H1 (cell line): Measurements from ENCODE around the gene TEX101. TPM values are rescaled to one million over a fixed set of nuclear protein-coding genes. Genes with fewer than 3 reads are reported as not detected.

Experiments
- CTCF ChIA-PET: fragments of 300-600 bp; sonication (Branson Sonifier 250); formaldehyde crosslinking; loops from one replicate; lab custom pipeline; 2021; ENCODE audit not compliant: partially characterized antibody; lab: Charles Lee
- POLR2A ChIA-PET: fragments of 300-600 bp; sonication (Branson Sonifier 250); formaldehyde crosslinking; loops from one replicate; lab custom pipeline; 2021; ENCODE audit warnings: inconsistent platforms; ENCODE audit not compliant: partially characterized antibody; lab: Charles Lee
- DNase-seq, 2 experiments: peaks; one replicate each; pipeline versions ENCODE4 v3.0.0 to v3.0.0-alpha.2; 2010 to 2022; ENCODE audit warnings: low spot score in 2 of 2, low read depth in 1 of 2, mixed read lengths in 1 of 2
- FAIRE-seq: peaks from 2 replicates; lab custom pipeline; 2011; peaks lifted over from hg19 to GRCh38; lab: Jason Lieb, UNC
- H2AFZ ChIP-seq: 2 replicates; pipeline ENCODE4 v1.8.1; 2012; ENCODE audit warnings: low read length, inconsistent platforms
- H2AK5ac ChIP-seq: 2 replicates; pipeline ENCODE4 v1.6.1; 2013; ENCODE audit warnings: low read depth, low read length
- H2BK120ac ChIP-seq: replicated peaks from 2 replicates; pipeline ENCODE3; 2013; ENCODE audit warnings: low read depth, low read length, inconsistent platforms
- H2BK12ac ChIP-seq: 2 replicates; pipeline ENCODE4 v1.6.1; 2013; ENCODE audit warnings: low read depth, low read length
- H2BK15ac ChIP-seq: 2 replicates; pipeline ENCODE4 v1.6.1; 2013; ENCODE audit warnings: low read length
- H2BK20ac ChIP-seq: 2 replicates; pipeline ENCODE4 v1.6.1; 2013; ENCODE audit warnings: low read length
- H2BK5ac ChIP-seq: 2 replicates; pipeline ENCODE4 v1.6.1; 2013; ENCODE audit warnings: low read depth, low read length
- H3K14ac ChIP-seq: 2 replicates; pipeline ENCODE4 v1.6.1; 2013; ENCODE audit warnings: inconsistent platforms; ENCODE audit not compliant: insufficient read length
- H3K18ac ChIP-seq: 2 replicates; pipeline ENCODE4 v1.6.1; 2013; ENCODE audit warnings: low read length; ENCODE audit errors: extremely low read depth
- H3K23ac ChIP-seq: 2 replicates; pipeline ENCODE4 v1.6.1; 2013; ENCODE audit warnings: inconsistent platforms; ENCODE audit not compliant: insufficient read length
- H3K23me2 ChIP-seq: 2 replicates; pipeline ENCODE4 v1.6.1; 2013; ENCODE audit warnings: low read depth, low read length
- H3K27ac ChIP-seq: 2 replicates; pipeline ENCODE4 v1.6.1; 2011; ENCODE audit warnings: low read depth, low read length, inconsistent platforms
- H3K27me3 ChIP-seq, 4 experiments: replicated peaks in 1 of 4; 1 replicate in 1 of 4; 2 replicates in 3 of 4; pipeline versions ENCODE4 v1.6.1 to v1.8.1; 2011 to 2013; ENCODE audit warnings: low read length in 3 of 4, mild to moderate bottlenecking in 3 of 4, inconsistent platforms in 2 of 4, mixed read lengths in 2 of 4, moderate library complexity in 1 of 4; ENCODE audit not compliant: control insufficient read depth in 3 of 4, insufficient read depth in 3 of 4; ENCODE audit errors: extremely low read depth in 1 of 4
- H3K36me3 ChIP-seq, 4 experiments: 2 replicates each; pipeline versions ENCODE4 v1.6.1 to v1.8.1; 2011 to 2013; ENCODE audit warnings: mild to moderate bottlenecking in 4 of 4, low read length in 3 of 4, moderate library complexity in 2 of 4, control low read depth in 1 of 4, inconsistent platforms in 1 of 4; ENCODE audit not compliant: insufficient read depth in 4 of 4, control insufficient read depth in 2 of 4
- H3K4ac ChIP-seq: replicated peaks from 2 replicates; pipeline ENCODE3; 2013; ENCODE audit warnings: low read length, low read depth, mixed read lengths, inconsistent platforms; ENCODE audit not compliant: insufficient read length
- H3K4me1 ChIP-seq, 4 experiments: replicated peaks in 1 of 4; 1 replicate in 1 of 4; 2 replicates in 3 of 4; pipeline versions ENCODE4 v1.6.1 to v1.8.1; 2011 to 2013; ENCODE audit warnings: low read length in 3 of 4, inconsistent platforms in 2 of 4, mixed read lengths in 1 of 4; ENCODE audit not compliant: insufficient read depth in 4 of 4, control insufficient read depth in 3 of 4
- H3K4me2 ChIP-seq, 2 experiments: 2 replicates each; pipeline versions ENCODE4 v1.6.1 to v1.8.1; 2011 to 2013; ENCODE audit warnings: low read depth in 2 of 2, low read length in 2 of 2, control low read depth in 1 of 2, inconsistent platforms in 1 of 2, mild to moderate bottlenecking in 1 of 2; ENCODE audit not compliant: insufficient read depth in 1 of 2
- H3K4me3 ChIP-seq, 4 experiments: fragments of 200-600, 300-600 bp in 1 of 4; sonication (generic), shearing (Covaris generic), sonication (Bioruptor Twin) in 1 of 4; 2 replicates each; pipeline versions ENCODE4 v1.5.1 to v1.8.1; 2011 to 2016; ENCODE audit warnings: low read length in 4 of 4, low read depth in 3 of 4, control low read depth in 2 of 4, inconsistent platforms in 2 of 4, mild to moderate bottlenecking in 2 of 4, mixed read lengths in 1 of 4, moderate library complexity in 1 of 4; ENCODE audit not compliant: insufficient read depth in 2 of 4; ENCODE audit errors: extremely low read depth in 1 of 4
- H3K56ac ChIP-seq: replicated peaks from 2 replicates; pipeline ENCODE3; 2013; ENCODE audit warnings: low read depth, mild to moderate bottlenecking, mixed read lengths, low read length, inconsistent platforms; ENCODE audit not compliant: insufficient read length
- H3K79me1 ChIP-seq: 2 replicates; pipeline ENCODE4 v1.6.1; 2013; ENCODE audit warnings: low read depth, low read length, control low read depth
- H3K79me2 ChIP-seq, 2 experiments: 2 replicates each; pipeline versions ENCODE4 v1.6.1 to v1.8.1; 2012 to 2013; ENCODE audit warnings: low read length in 2 of 2, mild to moderate bottlenecking in 2 of 2, inconsistent platforms in 1 of 2; ENCODE audit not compliant: insufficient read depth in 2 of 2, control insufficient read depth in 1 of 2
- H3K9ac ChIP-seq, 4 experiments: replicated peaks in 1 of 4; 1 replicate in 1 of 4; 2 replicates in 3 of 4; pipeline versions ENCODE4 v1.6.1 to v1.8.1; 2011 to 2013; ENCODE audit warnings: low read depth in 3 of 4, low read length in 3 of 4, control low read depth in 2 of 4, mild to moderate bottlenecking in 2 of 4, moderate library complexity in 2 of 4, inconsistent platforms in 1 of 4; ENCODE audit errors: extremely low read depth in 1 of 4
- H3K9me3 ChIP-seq, 2 experiments: 2 replicates each; pipeline versions ENCODE4 v1.6.1 to v1.8.1; 2012 to 2013; ENCODE audit warnings: mild to moderate bottlenecking in 2 of 2, moderate library complexity in 2 of 2, control low read depth in 1 of 2, inconsistent platforms in 1 of 2, low read depth in 1 of 2, low read length in 1 of 2, mixed read lengths in 1 of 2; ENCODE audit not compliant: insufficient read depth in 2 of 2
- H4K20me1 ChIP-seq, 2 experiments: replicated peaks in 1 of 2; 2 replicates each; pipeline versions ENCODE3 to v1.8.1; 2011 to 2013; ENCODE audit warnings: inconsistent platforms in 2 of 2, low read length in 2 of 2, mild to moderate bottlenecking in 1 of 2; ENCODE audit not compliant: insufficient read depth in 2 of 2, control insufficient read depth in 1 of 2
- H4K5ac ChIP-seq: 2 replicates; pipeline ENCODE4 v1.6.1; 2013; ENCODE audit warnings: low read length, low read depth, mixed read lengths, inconsistent platforms; ENCODE audit not compliant: insufficient read length
- H4K8ac ChIP-seq: 2 replicates; pipeline ENCODE4 v1.8.0; 2013; ENCODE audit warnings: mild to moderate bottlenecking, moderate library complexity, low read length, inconsistent platforms; ENCODE audit not compliant: insufficient read depth; ENCODE audit errors: extremely low read depth
- H4K91ac ChIP-seq: replicated peaks from 2 replicates; pipeline ENCODE3; 2013; ENCODE audit warnings: low read length, mixed read lengths, inconsistent platforms; ENCODE audit not compliant: insufficient read length
- EP300 ChIP-seq, 2 experiments: IDR thresholded peaks; 1 replicate in 1 of 2; 2 replicates in 1 of 2; pipeline ENCODE4 v1.6.1; 2011 to 2012; ENCODE audit warnings: low read depth in 2 of 2, low read length in 2 of 2, mild to moderate bottlenecking in 2 of 2, borderline replicate concordance in 1 of 2, inconsistent platforms in 1 of 2, moderate library complexity in 1 of 2
- WGBS, 2 experiments: shearing (Covaris generic) in 1 of 2; methylation state at CpG; one replicate each; pipeline versions ENCODE4 v1.1.6 to v1.1.7; 2013 to 2015; ENCODE audit warnings: low lambda C conversion rate in 2 of 2, mixed read lengths in 2 of 2, inconsistent platforms in 1 of 2, low coverage in 1 of 2, missing lambda C conversion rate in 1 of 2; ENCODE audit not compliant: insufficient replicate concordance in 2 of 2, insufficient coverage in 1 of 2, insufficient read length in 1 of 2; ENCODE audit errors: extremely low coverage in 1 of 2, missing lambda C conversion rate in 1 of 2; 5-methylcytosine and 5-hydroxymethylcytosine counted together
- polyA plus RNA-seq, 7 experiments: library from polyadenylated mRNA; depleted of rRNA in 3 of 7; stranded (reverse) in 5 of 7; unstranded in 2 of 7; fragments of >200 nt in 5 of 7; fragments of 200-250 nt in 2 of 7; gene quantifications; 1 replicate in 5 of 7; 2 replicates in 1 of 7; 4 replicates in 1 of 7; pipeline versions ENCODE4 v1.2.1 to v1.2.3, GENCODE V29; 2011 to 2013; ENCODE audit warnings: missing spikeins in 2 of 7, mixed read lengths in 2 of 7
- total RNA-seq: library from RNA; stranded (reverse); fragmentation: NEBNext Ultra II Directional; extraction: Animal tissue kit (Norgen Biotek cat#: 25700); gene quantifications from 2 replicates; pipeline ENCODE4 v1.2.1, GENCODE V29; 2021
- TF ChIP-seq, protein P1 (sequence below): IDR thresholded peaks from 2 replicates; pipeline ENCODE4 v1.6.1; 2012; ENCODE audit warnings: inconsistent platforms

TEX101 gene
- total and polyA plus RNA-seq, 2 of the 8 experiments (the other 6 are each of a cell fraction or from before 2014, with no cell fraction given): 0.12 TPM; not detected in 1

DNA sequence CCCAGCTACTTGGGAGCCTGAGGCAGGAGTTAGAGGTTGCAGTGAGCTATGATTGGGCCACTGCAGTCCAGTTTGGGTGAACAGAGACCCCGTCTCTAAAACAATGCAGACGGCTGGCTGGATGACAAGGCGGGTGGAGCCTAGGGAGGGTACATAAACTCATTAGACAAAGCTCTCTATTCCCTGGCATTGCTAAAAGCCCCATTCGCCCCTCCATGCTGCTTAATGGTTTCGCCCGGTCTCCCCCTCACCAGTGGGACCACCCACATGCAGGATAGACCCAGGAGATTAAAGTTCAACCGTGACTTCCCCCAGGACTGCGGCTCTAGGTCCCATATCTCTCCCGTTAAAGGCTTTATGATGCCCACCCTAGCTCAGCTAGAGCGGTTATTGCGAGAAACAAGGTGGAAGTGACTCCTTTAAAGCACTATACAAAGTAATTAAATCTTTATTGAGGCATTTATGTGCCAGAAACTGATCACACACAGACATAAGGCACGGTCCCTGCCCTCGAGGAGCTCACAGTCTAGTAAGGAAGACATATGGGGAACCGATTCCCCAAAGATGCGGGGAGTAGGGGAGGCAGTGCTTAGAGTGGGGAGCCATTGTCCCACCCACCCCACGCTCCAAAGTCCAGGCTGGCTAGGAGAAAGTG, 45.8 kb downstream of the TEX101 start:
- H3K79me1 ChIP-seq: no peaks in the 10 kb centered on the region
- no peak overlapping the region for H3K14ac ChIP-seq
- H3K4ac ChIP-seq: no peak overlapping the region
- no peak overlapping the region for H2AK5ac ChIP-seq
- H3K18ac ChIP-seq: no peak overlapping the region
- DNase-seq (no peak), FAIRE-seq (no peak)
- no peaks in the 10 kb centered on the region for H4K20me1 ChIP-seq
- H4K5ac ChIP-seq: no peak overlapping the region
- no peak overlapping the region for H2BK5ac ChIP-seq
- H2AFZ ChIP-seq: no peak overlapping the region
- no peaks in the 10 kb centered on the region for H3K9me3 ChIP-seq
- no peak overlapping the region for H3K23ac ChIP-seq
- ChIA-PET POLR2A (interaction anchor here (0.7 to 1.1 kb wide), 3 partner anchors 14 to 42 kb away, joined by 3 to 7 read pairs (median 3); no protein-coding TSS in a partner anchor), CTCF (interaction anchor here (0.6 to 4.0 kb wide), 12 partner anchors 13 to 1139 kb away, joined by 3 to 24 read pairs (median 4); partner anchors contain the start of gene PHLDB3)
- H3K36me3 ChIP-seq: no peaks in the 10 kb centered on the region
- no peak overlapping the region for H2BK120ac ChIP-seq
- peaks cover 13% of the 10 kb centered on the region for H3K23me2 ChIP-seq
- no peaks in the 10 kb centered on the region for H3K79me2 ChIP-seq
- H4K91ac ChIP-seq: no peak overlapping the region
- H3K9ac ChIP-seq: no peak overlapping the region
- no peak overlapping the region for H3K4me2 ChIP-seq
- H2BK20ac ChIP-seq: no peak overlapping the region
- no peak overlapping the region for H3K4me3 ChIP-seq
- H2BK12ac ChIP-seq: no peak overlapping the region
- 88% methylated on average over 16 of the region's 16 CpGs; no CpG with 5 or more reads in 1 of the 2 experiments for WGBS, 2 experiments
- no peak overlapping the region for H3K56ac ChIP-seq
- no peak overlapping the region for H3K27ac ChIP-seq
- H2BK15ac ChIP-seq: no peak overlapping the region
- H3K27me3 ChIP-seq: peaks cover 0 to 19% (median 10%) of the 10 kb centered on the region in 4 experiments; a peak in 5 of 7 replicates
- no peak overlapping the region for H4K8ac ChIP-seq
- H3K4me1 ChIP-seq: peaks cover 0 to 8% (median 3%) of the 10 kb centered on the region in 4 experiments; a peak in 4 of 7 replicates
- TF ChIP-seq, protein P1, sequence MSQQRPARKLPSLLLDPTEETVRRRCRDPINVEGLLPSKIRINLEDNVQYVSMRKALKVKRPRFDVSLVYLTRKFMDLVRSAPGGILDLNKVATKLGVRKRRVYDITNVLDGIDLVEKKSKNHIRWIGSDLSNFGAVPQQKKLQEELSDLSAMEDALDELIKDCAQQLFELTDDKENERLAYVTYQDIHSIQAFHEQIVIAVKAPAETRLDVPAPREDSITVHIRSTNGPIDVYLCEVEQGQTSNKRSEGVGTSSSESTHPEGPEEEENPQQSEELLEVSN: no peak
- TF ChIP-seq EP300 (IDR thresholded peaks at IDR 0.05; ENCODE audit: borderline replicate concordance in 1 of 2, low read depth in 2 of 2, low read length in 2 of 2): peak in 1 of 2 experiments; percentile 70; a peak in 2 of 3 replicates
